Breast epithelium (tissue), 3 donors: ENCODE results near the gene PARM1.

Experiments used
- CTCF ChIP-seq, 3 donors: fragments of 450-650 bp; IDR thresholded peaks; one replicate each; pipeline ENCODE4 v1.5.1; 2016 to 2017; ENCODE audit warnings: antibody characterized with exemption in 3 of 3, mild to moderate bottlenecking in 3 of 3, moderate library complexity in 3 of 3
- POLR2A ChIP-seq: fragments of 450-650 bp; IDR thresholded peaks from one replicate; pipeline ENCODE4 v1.6.1; 2016; ENCODE audit warnings: antibody characterized with exemption, mild to moderate bottlenecking, moderate library complexity

GRCh38 chr4:74941123-74941522 is 8.2 kb downstream of the PARM1 start:
- TF ChIP-seq CTCF (IDR thresholded peaks at IDR 0.05) (no peak), POLR2A (no peak)
